Activated effector memory CD4-positive, alpha-beta T cell treated with Interleukin-2 at 50 U/mL for 16 hours (primary cell): Measurements from ENCODE around the gene SERTAD2.

Experiments used
- DNase-seq: peaks from one replicate; pipeline ENCODE4 v3.0.0-alpha.2; 2020

The SERTAD2 gene

DNA sequence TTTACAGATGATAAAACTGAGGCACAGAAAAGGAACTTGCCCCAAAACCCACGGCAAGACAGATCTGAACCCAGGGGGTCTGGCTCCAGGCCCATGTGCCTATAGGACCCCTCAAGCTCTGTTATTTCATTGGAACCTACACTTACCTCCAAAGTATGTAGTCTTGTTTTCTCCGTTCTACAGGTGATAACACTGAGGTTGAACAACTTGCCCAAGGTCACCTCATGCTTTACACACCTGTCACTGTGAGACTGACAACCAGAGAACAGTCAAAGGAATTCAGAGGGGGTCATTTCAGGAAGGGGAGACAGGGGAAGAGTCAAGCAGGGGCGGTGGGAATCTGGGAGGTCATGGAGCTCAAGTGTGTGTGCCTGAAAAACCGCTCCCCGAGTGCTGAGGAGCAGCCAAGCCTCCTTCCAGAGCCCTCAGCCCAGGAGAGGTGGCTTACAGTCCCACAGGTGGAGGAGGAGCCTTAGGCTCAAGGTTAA, 47.7 kb downstream of the SERTAD2 start:
- no peak for DNase-seq

DNA sequence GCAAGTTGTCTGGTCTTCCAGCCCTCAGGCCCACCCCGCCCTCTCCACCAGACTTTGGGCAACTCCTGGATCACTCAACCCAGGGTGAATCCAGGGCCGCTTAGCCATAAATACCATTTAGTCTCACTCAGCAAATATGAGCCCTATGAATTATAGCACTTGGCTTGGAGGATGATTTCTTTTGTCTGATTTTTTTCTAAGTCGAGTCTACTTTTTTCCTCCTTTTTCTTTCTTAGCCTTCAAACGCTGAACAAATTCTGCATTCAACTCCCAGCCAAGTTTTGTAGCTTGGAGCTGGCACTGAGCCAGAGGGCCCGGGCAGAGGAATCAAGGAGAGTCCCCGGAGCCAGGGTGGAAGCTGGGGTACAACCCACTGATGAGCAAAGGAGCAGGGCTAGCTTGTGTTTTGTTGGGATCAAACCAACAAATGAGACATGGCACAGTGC, 48.7 kb downstream of the SERTAD2 start:
- no peak for DNase-seq

DNA sequence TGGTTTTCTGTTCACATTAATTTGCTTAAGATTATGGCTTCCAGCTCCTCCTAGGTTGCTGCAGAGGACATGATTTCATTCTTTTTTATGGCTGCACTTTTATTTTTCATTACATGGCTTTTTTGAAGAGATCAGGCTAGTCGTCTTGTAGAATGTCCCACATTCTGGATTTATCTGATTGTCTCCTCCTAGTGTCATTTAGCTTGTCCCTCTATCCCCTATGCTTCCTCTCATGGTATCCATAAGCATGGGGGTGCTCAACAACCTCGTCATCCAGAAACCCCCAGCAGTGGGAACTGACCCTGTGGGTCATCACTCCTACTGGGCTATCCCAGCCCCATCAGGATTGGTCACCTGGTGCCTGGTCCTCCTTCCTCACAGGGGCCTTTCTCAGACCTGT, 49.6 kb downstream of the SERTAD2 start:
- no peak for DNase-seq

DNA sequence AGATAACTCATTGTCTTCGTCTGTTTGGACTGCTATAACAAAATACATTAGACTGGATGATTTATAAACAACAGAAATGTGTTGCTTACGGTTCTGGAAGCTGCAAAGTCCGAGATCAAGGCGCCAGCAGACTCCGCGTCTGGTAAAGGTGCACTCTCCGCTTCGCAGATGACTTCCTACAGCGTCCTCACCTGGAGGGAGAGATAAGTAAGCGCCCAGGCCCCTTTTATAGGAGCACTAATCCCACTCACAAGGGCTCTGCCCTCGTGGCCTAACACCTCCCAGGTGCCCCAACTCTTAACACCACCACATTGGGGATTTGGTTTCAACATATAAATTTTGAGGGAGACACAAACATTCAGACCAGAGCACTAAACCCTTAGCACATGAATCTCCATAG, 51.3 kb downstream of the SERTAD2 start:
- no peak for DNase-seq

DNA sequence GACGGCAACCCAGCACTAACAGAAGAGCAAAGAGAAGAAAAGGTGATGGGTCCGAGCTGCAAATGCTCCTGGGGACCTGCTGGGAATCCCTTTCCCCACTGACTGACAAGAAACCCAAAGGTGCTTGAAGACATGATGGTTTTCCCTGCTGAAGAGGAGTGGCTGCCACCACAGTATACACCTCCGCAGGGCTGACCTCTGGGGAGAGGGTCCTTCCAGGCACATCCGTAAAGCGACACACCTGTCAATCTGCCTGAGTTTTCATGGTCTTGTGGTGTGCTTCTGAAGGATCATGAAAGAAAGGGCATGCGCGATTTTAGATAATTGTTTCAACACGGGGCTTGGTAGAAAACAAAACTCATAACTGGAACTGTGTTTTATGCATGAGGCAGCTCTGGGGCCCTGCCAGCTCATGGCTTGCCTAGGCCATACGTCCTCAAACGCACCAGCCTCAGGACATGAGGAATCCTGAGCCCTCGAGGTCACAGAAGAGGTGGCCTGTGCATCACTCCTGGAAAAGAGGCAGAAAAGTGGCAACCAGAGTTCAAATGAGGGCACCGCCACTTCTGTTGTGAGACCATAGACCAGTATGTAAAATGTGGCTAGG, 51.8 kb downstream of the SERTAD2 start:
- no peak for DNase-seq

DNA sequence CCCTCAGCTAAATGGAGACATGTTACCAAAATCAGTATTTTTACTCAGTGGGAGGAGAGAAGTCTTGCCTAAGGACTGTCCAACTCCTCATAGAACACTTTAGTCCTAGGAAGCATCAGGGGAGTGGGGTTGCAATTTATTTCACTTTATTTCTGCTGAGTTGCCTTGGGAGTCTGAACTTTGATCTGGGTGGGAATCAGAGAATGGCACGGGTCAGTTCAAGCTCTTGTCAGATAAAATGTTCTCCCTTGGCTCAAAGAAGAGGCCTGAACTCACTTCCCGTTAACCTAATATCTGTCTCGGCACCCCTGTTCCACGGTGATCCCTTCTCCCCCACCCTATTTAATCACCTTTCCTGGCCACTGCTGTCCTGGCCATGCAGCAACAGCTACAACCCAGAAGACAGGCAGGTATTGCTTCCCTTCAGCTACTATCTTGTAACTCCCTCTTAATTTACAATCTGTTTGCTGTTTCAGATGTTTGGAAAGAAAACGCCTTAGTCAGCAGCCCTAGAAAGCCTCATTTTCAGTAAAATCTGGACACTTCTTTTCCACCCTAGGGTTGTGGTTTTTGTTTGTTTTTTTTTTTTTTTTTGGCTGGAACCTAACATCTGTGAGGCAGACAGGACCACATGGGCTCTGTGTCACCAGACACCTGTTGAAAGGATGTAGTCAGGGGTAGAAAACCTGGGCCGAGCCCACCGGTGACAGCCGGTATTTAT, 52.5 kb downstream of the SERTAD2 start:
- DNase-seq: no peak

DNA sequence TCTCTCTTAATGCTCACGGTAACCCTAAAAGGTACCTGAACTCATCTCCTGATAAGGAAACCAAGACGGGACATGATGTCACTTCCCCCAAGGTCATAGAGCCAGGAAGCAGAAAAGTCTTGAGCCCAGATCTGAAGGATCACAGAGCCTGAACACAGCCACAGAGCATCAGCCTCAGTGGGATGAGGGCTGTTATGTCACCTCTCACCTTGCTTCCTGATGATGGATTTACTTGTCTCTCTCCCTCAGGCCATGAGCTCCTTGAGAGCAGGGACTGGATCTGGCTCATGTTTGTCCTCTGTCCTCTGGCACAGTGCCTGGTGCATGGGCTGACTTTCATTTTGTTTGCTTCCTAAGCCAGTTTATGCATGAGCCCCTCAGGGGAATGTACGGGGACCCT, 54.2 kb downstream of the SERTAD2 start:
- no peak for DNase-seq

DNA sequence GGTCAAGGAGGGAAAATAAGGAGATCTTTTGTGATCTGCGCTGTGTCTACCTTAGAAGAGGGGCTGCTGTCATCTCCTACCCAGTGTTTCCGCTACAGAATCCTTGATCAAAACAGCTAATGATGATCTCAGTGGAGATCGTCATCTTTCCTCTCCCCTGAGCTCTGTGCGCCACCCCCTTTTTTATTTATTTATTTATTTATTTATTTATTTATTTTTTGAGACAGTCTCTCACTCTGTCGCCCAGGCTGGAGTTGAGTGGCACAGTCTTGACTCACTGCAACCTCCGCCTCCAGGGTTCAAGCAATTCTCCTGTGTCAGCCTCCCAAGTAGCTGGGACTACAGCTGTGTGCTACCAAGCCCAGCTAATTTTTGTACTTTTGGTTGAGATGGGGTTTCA, 55.5 kb downstream of the SERTAD2 start:
- no peak for DNase-seq

DNA sequence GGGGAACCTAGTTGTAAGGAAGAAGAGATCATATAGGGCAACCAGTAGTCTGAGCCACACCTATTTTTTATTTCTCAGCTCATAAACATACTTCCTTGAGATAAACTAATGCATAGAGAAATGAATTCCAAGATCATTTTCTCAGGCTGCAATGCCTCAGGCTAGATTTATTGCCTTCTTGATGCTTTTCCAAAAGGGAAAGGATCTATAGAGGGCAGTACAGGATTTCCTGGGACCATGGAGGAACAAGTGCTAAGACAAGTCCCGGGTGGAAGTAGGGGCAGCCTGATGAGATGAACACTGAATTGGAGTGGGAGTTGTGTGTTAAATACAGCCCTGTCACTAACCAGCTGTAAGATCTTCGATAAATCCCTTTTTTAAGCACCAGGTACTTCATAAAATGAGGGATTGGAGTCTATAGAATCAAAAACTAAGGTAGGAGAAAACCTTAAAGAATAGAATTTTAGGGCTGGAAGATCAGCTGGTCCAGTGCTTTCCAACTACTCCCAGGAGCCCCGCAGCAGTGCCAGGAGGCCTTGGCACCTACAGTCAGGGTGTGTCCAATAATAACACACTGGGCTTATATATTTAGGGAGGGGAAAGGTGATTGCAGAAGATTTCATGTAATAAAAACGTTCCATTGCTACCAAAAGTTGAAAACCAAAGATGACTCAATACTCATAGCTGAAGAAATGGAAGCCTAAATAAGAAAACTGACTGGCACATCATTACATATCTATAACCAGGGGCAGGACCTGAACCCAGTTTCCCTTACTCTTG, 58.1 kb downstream of the SERTAD2 start:
- DNase-seq: no peak

DNA sequence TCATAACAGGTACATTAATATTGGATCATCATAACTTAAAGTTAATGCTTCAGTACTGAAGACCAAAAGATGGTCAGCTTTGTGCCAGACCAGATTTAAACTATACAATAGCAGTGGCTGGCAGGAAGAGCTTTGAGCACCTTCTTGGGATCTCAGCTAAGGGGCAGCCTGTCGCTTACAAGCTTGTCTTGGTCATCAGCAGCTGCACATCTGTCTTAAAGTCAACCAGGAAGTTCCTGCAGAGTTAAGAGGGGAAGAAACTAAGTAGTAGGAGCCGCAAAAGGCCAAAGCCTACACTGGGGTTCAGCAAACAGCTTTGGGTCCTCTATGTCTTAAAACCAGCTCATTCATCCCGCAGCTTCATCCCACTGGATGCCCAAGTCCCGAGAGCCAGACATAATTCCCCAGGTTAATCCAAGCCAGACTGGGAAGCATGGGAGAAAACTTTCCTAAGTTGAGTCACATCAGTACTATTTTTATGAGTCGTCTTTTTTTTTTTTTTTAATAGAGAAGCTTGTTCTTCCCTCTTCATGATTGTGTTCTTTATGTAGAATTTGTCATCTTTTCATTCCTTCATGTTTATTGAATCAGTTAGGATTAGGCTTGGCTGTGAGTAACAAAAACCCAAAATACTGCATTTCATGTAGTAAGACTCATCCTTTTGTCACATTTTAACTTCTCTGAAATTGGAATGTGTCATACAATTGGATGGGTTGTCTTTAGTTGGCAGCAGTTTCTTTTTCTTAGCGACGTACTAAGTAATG, 59.3 kb downstream of the SERTAD2 start:
- no peak for DNase-seq

DNA sequence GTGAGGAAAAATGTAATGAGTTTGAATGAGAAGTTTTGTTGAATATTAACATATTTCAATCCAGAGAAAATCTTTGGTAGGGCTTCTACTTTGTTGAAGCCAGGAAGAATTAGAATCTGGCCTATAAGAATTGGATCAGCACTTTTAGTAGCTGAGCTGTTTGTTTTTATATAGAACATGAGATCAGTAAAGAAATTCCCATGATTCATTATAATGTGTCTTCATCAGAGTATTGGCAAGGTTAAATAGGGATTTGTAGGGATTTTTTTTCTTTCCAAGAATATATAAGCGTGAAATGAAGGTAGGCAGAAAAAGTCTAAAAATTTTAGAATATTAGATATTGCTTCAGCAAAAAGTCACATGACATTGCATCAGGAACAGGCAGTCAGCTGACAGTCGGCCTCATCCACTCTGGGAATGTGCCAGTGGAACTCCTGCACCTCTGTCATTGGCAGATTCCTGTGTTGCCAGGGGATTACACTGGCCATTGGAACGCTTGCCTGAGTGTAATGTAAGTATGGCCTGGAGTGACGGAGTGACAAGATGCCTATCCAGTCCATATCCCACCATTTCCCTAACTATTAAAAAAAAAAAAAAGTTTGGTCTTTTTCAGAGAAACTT, 60.6 kb downstream of the SERTAD2 start:
- no peak for DNase-seq

DNA sequence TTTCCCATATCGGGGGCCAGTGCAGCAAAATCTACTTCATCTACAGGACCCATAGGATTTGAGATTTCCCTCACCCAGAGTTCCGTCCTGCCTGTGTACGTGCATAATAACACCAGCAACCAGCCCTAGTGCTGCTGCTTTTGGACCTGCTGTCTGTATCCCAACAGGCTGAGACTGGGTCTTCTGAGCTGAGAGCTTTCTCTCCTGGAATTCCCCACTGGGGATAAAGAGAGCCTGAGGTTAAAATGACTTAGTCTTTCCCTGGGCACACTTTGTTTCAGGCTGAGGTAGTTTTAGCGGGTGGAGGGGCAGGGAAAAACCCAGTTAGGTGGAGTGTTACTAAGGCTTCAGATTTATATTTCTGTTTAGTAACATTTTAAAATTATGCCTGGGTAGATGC, 62.5 kb downstream of the SERTAD2 start:
- DNase-seq: no peak

DNA sequence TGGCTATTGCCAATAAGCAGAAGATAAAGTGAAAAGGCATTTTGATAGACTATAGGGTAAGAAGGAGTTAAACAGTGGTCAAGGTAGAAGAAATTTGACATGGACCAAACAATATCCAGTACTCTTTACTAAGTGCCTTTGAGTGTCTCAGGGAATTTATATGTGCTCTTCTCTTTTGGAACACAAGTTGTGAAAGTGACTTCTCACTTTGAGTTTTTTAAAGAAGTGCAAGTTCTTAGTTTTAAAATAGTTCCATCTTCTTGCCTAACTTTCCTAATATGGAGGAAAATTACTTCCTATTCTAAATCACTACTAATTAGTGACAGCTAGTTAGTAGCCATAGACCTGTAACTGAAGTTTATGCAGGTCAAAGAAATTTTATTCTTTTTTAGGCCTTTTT, 66.2 kb downstream of the SERTAD2 start:
- no peak for DNase-seq

DNA sequence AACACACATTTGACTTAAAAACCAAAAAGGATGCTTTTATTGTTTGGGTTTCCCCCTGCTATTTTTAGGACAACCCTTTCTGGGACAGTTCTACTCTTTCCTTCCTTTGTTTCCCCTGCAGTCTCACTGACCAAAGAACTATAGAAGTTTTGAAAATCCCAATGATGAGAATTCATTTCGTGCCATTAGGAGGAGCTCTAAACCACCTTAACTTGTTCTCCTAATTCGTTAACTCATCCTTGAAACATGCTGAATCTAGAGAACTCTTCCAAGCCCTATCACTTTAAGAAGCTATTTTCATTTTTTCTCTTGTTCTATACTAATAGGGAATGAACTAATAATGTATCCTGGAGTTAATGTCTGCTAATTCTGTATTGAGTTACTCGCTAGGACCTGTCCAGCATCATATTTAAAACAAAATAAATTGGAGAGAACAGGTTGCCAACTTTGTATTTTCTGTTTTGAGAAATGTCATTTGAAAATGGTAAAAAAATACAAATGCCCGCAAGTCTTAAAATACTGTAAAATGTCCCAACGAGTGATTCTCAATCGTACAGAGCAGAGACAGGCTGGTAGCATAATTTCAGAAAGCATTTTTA, 66.7 kb downstream of the SERTAD2 start:
- no peak for DNase-seq

DNA sequence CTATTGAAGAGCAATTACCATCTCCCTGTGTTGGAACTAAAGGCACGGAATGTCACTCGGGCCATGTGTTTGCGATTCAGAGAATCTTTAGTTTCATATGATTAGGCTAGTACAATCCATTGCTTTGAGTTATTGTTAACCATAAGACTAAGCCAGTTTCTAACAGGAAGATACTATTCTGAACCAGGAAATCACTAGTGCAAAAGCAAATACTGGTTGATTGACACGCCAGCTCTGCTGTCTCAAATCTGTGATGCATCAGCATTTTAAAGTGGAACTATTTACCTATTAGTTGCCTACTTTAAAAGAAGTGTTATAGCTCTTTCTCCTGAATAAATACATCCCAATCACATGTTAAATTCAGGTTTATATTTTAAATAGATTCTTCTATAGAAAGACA, 67.7 kb downstream of the SERTAD2 start:
- DNase-seq: no peak

DNA sequence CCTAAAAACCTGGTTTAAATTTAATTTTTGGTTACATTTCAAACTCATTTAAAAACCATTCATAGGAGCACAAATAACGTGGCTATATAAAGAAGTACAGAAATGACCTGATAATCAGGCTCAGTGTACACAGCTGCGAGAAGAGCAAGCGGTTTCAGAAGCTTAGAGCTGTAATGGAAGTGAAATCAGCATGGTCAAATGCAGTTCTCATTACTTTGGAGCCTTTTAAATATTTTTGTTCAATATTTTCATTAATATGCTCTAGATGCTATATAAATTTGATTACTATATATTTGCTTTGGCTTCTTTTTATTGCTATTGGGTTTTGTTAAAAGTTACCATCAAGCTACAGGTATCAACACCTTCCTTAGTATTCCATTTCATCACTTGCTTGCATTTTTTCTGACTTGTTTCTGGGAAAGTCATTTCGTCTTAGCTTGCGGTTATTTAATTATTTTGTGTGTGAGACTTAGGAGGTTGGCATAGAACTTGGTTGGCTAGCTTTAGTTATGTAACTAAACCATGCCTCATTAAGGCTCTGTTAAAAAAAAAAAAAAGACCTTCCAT, 70.9 kb downstream of the SERTAD2 start:
- DNase-seq: no peak

DNA sequence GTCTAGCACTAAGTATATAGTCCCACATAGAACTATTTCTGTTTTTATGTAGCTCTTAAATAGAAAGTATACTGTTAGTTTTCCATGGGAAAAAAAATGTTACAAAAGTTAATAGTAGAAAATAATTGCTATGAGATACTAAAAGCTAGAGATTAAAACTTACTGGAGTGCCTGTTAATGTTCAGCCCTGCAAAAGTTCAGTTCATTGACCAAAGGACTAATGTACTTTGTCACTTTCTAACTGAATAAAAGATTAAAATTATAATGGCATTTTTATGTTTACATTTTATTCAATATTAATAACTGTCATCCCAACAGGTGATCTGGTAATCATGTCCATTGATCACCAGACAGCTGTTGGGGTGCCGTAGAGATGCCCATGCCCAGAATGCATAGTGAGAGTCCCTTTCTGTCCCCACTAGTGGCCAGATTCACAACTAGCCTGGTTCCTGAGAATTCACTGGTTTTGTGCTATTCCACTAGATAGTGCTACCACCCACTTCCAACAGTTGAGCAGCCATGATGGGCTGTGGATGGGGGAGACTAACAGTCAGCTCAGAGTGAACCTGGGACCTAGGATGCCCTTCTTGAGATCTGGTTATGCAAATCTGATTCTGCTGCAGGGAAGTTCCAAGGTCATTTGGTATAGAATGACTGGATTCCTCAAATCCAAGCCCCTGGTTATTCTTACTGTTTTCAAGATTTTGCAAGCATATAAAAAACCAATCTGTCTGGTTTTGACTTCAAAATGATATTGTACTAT, 71.8 kb downstream of the SERTAD2 start:
- no peak for DNase-seq
